ENCODE measurements around the gene SLC35E1. TPM values are rescaled to one million over a fixed set of nuclear protein-coding genes. Genes with fewer than 3 reads are reported as not detected.

The SLC35E1 gene
- total and polyA plus RNA-seq, 12 donors: 20.1 to 49.8 (median 37.3) TPM

DNA sequence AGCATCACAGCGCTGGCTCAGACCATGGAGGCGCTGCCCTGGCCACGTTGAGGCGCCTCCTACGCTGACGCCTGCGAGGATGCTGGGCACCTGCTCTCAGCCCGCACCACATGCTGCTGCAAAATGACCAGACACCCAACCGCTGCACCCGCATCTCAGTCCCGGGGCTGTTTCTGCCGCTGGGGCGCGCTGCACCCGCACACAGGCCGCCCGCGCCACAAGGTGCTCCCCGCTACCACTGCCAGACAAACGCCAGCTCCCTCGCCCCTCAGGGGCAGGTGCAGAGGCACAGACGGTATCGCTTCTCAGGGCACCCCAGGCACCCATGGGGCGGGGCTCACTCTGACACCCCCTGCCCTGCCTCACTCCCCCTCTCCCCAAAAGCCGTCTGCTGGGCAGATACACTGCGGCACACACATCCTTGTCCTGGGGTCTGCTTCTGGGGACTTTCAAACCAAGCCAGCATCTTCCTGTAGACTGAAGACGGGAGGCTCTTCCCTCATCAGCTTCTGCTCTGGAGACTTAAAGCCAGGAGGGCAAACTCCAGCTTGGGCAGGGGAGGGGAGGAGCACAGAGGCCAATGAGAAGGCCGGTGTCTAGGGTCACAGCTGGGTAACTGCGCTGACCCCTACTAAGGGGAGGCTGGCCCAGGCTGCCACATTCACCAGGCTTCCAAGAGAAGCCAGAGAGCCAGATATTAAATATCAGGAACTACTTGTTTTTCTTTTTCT lies 46.3 kb downstream of the SLC35E1 start:
- H3K4me3 ChIP-seq: no peak overlapping the region
- H3K4me1 ChIP-seq (replicated peaks in 1 of 2): no peaks in the 10 kb centered on the region
- 96 to 100% (median 96%) methylated on average over 2 to 29 of the region's 29 CpGs for WGBS, 4 donors
- DNase-seq: no peak
- peaks cover 0 to 100% of the 10 kb centered on the region in 2 donors for H3K36me3 ChIP-seq (replicated peaks in 1 of 2)
- TF ChIP-seq, protein P1, sequence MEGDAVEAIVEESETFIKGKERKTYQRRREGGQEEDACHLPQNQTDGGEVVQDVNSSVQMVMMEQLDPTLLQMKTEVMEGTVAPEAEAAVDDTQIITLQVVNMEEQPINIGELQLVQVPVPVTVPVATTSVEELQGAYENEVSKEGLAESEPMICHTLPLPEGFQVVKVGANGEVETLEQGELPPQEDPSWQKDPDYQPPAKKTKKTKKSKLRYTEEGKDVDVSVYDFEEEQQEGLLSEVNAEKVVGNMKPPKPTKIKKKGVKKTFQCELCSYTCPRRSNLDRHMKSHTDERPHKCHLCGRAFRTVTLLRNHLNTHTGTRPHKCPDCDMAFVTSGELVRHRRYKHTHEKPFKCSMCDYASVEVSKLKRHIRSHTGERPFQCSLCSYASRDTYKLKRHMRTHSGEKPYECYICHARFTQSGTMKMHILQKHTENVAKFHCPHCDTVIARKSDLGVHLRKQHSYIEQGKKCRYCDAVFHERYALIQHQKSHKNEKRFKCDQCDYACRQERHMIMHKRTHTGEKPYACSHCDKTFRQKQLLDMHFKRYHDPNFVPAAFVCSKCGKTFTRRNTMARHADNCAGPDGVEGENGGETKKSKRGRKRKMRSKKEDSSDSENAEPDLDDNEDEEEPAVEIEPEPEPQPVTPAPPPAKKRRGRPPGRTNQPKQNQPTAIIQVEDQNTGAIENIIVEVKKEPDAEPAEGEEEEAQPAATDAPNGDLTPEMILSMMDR (IDR thresholded peaks at IDR 0.05): no peak
- no peak for TF ChIP-seq POLR2A (IDR thresholded peaks at IDR 0.05)
- intact Hi-C loops (cut with DNase I): no loop called here
- H3K9me3 ChIP-seq (replicated peaks in 1 of 3): no peaks in the 10 kb centered on the region
- H3K27ac ChIP-seq: no peak overlapping the region
- no peaks in the 10 kb centered on the region for H3K27me3 ChIP-seq

DNA sequence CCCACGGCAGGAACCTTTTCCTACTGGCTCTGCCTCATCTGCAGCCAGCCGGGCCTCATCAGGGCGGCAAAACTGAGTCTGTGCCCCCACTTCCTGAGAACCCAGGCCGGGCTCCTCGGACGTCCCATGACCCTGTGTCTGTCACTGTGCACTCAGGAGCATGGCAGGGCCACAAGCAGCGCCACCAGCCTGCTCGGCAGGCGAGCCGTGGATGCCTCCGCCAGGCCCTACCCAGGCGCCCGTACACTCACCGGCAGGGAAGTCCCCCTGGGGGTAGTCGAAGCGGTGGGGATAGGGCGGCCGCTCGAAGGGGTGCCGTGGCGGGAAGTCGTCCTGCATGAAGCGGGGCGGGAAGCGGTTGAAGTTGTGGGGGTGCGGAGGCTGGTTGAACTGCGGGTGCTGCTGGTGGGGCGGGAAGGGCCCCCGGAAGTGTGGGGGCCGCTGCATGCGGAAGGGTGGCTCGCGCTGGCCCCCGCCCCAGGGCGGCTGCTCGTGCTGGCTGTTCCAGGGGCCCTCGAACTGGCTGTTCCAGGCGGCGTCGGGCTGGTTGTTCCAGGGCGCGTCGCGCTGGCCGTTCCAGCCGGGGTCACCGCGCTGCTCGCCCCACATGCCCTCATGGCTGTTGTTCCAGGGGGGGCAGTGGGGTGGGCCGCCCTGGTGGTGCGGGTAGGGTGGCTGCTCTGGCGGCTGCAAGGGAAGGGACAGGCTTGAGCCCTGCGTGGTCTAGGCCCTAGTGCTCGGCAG lies 47.1 kb downstream of the SLC35E1 start:
- WGBS, 4 donors: 93 to 98% (median 96%) methylated on average over 33 to 54 of the region's 54 CpGs
- Histone ChIP-seq H3K27ac (no peak overlapping the region), H3K36me3 (replicated peaks in 1 of 2) (peaks cover 0 to 100% of the 10 kb centered on the region in 2 donors), H3K4me3 (no peak overlapping the region), H3K27me3 (no peaks in the 10 kb centered on the region), H3K4me1 (replicated peaks in 1 of 2) (no peaks in the 10 kb centered on the region), H3K9me3 (replicated peaks in 1 of 3) (no peaks in the 10 kb centered on the region)
- TF ChIP-seq, protein P1 (IDR thresholded peaks at IDR 0.05): no peak
- no peak for TF ChIP-seq POLR2A (IDR thresholded peaks at IDR 0.05)
- intact Hi-C loops (cut with DNase I): no loop called here
- DNase-seq: no peak

DNA sequence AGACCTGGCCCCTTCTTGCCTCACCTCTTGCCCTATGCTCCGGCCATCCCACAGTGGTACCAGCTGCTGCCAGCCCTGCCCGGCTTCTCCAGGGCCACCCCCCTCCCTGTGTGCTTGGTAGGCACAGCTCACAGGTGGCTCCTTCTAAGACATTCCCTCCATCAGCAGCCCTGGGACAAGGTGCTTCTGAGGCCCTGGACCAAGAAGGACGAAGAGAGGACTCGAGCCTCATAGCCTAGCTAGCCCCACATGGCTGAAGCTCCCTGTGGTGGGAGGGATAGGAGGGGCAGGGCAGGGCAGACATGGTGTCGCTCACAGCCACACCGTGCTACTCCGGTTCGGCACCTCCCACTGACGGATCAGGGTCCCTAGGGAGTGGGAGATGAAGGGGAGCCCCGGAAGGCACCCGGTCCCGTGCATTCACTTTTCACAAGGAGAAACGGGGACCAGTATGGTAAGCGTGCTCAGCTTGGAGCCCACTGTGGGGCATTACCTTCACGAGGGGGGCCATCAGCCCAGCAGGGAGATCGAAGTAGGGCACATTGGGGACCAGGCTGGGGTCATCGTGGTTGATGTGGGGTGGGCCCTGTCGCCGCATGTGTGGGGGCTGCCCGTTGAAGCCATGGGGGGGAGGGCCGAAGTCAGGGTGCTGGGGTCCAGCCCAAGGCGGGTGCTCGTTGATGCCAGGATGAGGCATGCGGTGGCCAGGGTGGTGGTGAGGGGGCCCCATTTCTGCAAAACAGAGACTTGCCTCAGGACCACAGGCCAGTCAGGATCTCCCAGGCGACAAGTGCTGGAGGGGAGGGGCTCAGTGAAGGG lies 49.4 kb downstream of the SLC35E1 start:
- no peaks in the 10 kb centered on the region for H3K9me3 ChIP-seq (replicated peaks in 1 of 3)
- H3K4me3 ChIP-seq: no peak overlapping the region
- H3K4me1 ChIP-seq (replicated peaks in 1 of 2): no peaks in the 10 kb centered on the region
- H3K36me3 ChIP-seq (replicated peaks in 1 of 2): peaks cover 0 to 99% of the 10 kb centered on the region in 2 donors
- WGBS, 4 donors: 92 to 97% (median 95%) methylated on average over 23 to 25 of the region's 25 CpGs
- no peak overlapping the region for H3K27ac ChIP-seq
- DNase-seq: no peak
- intact Hi-C loops (cut with DNase I): no loop called here
- TF ChIP-seq, protein P1 (IDR thresholded peaks at IDR 0.05): no peak
- no peak for TF ChIP-seq POLR2A (IDR thresholded peaks at IDR 0.05)
- H3K27me3 ChIP-seq: no peaks in the 10 kb centered on the region

Data from adrenal gland (tissue), 12 donors.